Right cardiac atrium (tissue), 5 donors: ENCODE results near the gene SMIM17. TPM values are rescaled to one million over a fixed set of nuclear protein-coding genes. Genes with fewer than 3 reads are reported as not detected.

Experiments used
- ATAC-seq, 2 donors: fragments of 200-7000 bp; cut with Tn5 transposase; one replicate each; pipeline versions ENCODE4 v1.8.0 to v1.9.1; 2020; ENCODE audit warnings: moderate library complexity in 2 of 2, mild to moderate bottlenecking in 1 of 2
- DNase-seq, 3 donors: peaks; one replicate each; pipeline ENCODE4 v3.0.0-alpha.2; 2020
- H3K27ac ChIP-seq: one replicate; pipeline ENCODE4 v1.5.1; 2013; ENCODE audit warnings: mild to moderate bottlenecking, low read length, control low read depth, moderate library complexity
- H3K27me3 ChIP-seq: one replicate; pipeline ENCODE4 v1.6.1; 2013; ENCODE audit not compliant: control insufficient read depth, insufficient read depth
- H3K4me1 ChIP-seq: one replicate; pipeline ENCODE4 v1.6.1; 2013; ENCODE audit warnings: low read length; ENCODE audit not compliant: control insufficient read depth, insufficient read depth
- H3K4me3 ChIP-seq: one replicate; pipeline ENCODE4 v1.5.1; 2013; ENCODE audit warnings: low read length, control low read depth
- H3K9me3 ChIP-seq: one replicate; pipeline ENCODE4 v1.6.1; 2013; ENCODE audit warnings: low read length; ENCODE audit not compliant: control insufficient read depth
- WGBS: extraction: QIAGEN DNeasy Blood & Tissue Kit; methylation state at CpG from one replicate; pipeline ENCODE4 v1.1.7; 2013; 5-methylcytosine and 5-hydroxymethylcytosine counted together
- intact Hi-C, 4 donors: fragments of 100-400 bp; cut with DNase I; formaldehyde crosslinking; loops; one replicate each; pipeline versions ENCODE4 v1.11.0 to v1.14.0; 2022 to 2023
- long read RNA-seq, 4 donors: library from polyadenylated mRNA; unstranded; transcript quantifications; one replicate each; pipeline ENCODE4 v2.0.0, GENCODE V29; 2020 to 2021
- polyA plus RNA-seq: library from polyadenylated mRNA; stranded (reverse); fragments of 200-250 nt; gene quantifications from one replicate; pipeline ENCODE4 v1.2.3, GENCODE V29; 2013
- total RNA-seq, 4 donors: library from RNA; stranded (reverse); fragmentation: NEBNext Ultra II Directional; extraction: Animal tissue kit (Norgen Biotek cat#: 25700); gene quantifications; one replicate each; pipeline ENCODE4 v1.2.1, GENCODE V29; 2021
- donor health status: healthy with polysubstance abuse.
- donor health status: DM: no; HTN: yes; CAD: no.
- donor health status: DM: no; HTN: no; CAD: no.
- donor health status: DM: no; HTN: yes; CAD: no; lungs with severe emphysema.
- donor health status: DM: yes; HTN: yes; CAD: no.

The SMIM17 gene
- under 1 TPM in 2 of 4 donors, not detected in 2; 0.31 to 0.40 TPM for total RNA-seq
- polyA plus RNA-seq, result 0.18 TPM
- long read RNA-seq, donor 1, result 0 reads
- long read RNA-seq, donor 2, partial matches to known transcripts, result 0 of 1 reads
- long read RNA-seq, donor 2, other reads (novel, unspliced or antisense), result 1 of 1 reads
- long read RNA-seq, donor 3, partial matches to known transcripts, result 0 of 2 reads
- long read RNA-seq, donor 3, other reads (novel, unspliced or antisense), result 2 of 2 reads
- long read RNA-seq, donor 4, result 0 reads

DNA sequence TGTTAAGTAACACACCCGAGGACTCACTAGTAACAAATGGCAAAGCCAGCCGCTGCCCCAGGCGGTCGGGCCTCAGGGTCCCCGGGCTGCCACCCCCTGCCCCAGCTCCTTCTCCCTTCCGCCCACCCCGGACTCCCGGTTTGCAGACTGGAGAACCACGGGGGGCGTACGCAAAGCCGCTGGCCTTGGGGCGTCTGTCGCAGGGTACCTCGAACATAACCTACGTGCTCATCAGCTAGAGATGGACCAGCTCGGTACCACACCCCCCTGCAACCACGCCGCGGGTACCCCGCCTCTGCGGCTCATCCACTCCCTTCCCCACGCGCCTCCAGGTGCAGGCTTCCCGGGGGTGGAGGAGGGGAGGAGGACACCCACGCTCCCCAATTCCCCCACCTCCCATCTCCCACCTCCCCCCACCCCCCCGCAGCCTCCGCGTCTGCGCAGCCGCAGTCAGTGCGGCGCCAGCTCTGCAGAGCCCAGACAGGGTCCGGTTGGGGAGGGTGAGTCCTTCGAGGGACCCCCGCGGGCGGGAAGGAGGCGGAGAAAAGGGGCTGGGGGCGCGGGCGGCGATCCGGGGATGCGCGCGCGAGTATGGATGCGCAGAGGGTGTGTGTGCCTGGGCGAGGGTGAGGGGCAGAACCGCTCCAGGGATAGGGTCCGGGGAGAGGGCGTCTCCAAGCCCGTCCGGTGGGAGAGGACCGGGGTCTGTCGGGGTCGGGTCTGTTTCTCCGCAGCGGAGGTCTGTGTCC is at the start of gene SMIM17:
SMIM17 (plus strand) TSS at position 449 of the 749 bp plus-strand sequence. CDS start 2,509 bp downstream, outside the sequence.
- peaks cover 2% of the 10 kb centered on the region for H3K9me3 ChIP-seq
- DNase-seq, result no peak
- no peak for ATAC-seq
- no peak within 1 kb of the TSS for H3K4me3 ChIP-seq
- H3K4me1 ChIP-seq, result no peaks in the 10 kb centered on the region
- intact Hi-C loops, result no loop called here
- H3K27me3 ChIP-seq, result no peaks in the 10 kb centered on the region
- WGBS, result 9% methylated on average over 59 of the region's 60 CpGs
- no peak within 1 kb of the TSS for H3K27ac ChIP-seq

DNA sequence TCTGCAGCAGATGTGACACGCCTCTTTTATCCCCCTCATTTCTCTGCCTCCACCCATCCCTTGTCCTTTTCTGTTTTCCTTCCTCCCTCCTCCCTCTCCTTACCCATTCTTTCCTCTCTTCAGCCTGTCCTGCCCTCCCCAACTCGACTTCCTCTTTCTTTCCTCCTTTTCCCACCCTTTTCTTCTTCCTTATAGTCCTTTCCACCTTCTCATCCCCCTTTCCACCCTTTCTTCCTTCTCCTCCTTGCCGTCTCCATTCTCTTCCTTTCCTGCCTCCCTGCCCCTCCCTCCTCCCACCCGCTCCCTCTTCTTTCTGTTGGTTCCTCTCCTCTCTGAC is 48.5 kb upstream of the SMIM17 start:
- H3K27me3 ChIP-seq, result no peaks in the 10 kb centered on the region
- intact Hi-C loops, result no loop called here
- 65% methylated on average over 4 of the region's 4 CpGs for WGBS
- no peak overlapping the region for H3K27ac ChIP-seq
- ATAC-seq (no peak), DNase-seq (no peak)
- H3K4me3 ChIP-seq, result peak overlapping the region; percentile 82
- peaks cover 11% of the 10 kb centered on the region for H3K4me1 ChIP-seq
- no peaks in the 10 kb centered on the region for H3K9me3 ChIP-seq

DNA sequence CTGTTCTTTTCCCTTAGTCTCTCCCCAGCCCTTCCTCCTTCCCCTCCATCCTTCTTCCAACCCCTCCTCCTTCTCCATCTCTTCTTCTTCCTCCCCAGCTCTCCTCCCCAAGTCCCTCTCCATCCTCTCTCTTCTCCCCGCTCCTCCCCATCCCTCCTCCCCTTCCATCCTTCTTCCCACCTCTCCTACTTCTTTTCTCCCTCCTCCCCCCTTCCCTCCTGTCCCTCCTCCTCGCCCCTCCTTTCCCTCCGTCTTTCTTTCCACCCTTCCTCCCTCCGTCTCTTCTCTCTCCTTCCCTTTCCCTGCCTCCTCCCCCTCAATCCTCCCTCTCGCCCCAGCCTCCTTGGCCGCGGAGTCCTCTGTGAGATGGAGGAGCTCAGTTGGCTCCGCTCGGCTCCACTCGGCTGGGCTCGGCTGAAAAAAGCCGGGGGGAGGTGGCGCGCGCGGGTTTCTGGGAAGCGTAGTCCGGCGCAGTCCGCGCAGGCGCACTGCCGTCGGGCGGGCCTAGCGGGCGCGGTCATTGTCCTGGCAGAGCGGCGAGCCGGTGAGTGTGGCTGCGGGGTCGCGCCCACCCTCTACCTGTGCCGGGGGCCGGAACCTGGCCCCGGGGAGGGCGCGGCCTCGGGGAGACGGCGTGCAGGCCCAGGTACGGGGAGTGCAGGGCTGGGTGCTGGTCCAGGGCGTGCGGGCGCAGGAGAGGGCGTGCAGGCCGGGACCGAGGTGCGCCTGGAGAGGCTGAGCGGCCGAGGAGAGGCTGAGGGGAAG is 48.0 kb upstream of the SMIM17 start, which contains the start of gene ZNF71:
ZNF71 (plus strand) TSS at position 520 of the 765 bp plus-strand sequence. CDS start 6,257 bp downstream, outside the sequence.
- H3K9me3 ChIP-seq, result no peaks in the 10 kb centered on the region
- peak within 1 kb of the TSS; percentile 43 for H3K27ac ChIP-seq
- peak; percentile 98 to 99 for ATAC-seq
- peak; percentile 93 to 97 (median 97) for DNase-seq
- H3K4me1 ChIP-seq, result peaks cover 11% of the 10 kb centered on the region
- under 1% methylated on average over 52 of the region's 52 CpGs for whole genome bisulfite sequencing
- intact Hi-C loops, result no loop called here
- H3K4me3 ChIP-seq, result peak within 1 kb of the TSS; percentile 82
- no peaks in the 10 kb centered on the region for H3K27me3 ChIP-seq

DNA sequence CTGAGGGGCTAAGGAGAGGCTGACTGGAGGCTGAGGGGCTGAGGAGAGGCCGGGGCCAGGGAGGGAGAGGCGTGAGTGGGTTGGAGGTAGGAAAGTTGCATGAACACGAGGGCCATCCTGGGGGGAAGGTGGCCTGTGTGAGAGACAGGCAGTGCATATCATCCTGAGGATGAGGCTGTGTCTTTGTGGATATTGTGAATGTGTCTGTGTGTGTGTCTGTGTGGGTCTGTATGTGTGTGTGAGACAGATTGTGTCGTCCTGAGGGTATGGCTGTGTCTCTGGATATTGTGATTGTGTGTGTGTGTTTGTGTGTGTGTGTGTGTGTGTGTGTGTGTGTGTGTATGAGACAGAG is 47.4 kb upstream of the SMIM17 start:
- DNase-seq, result no peak
- H3K9me3 ChIP-seq, result no peaks in the 10 kb centered on the region
- 0% methylated on average over 4 of the region's 4 CpGs for WGBS
- intact Hi-C loops, result no loop called here
- H3K4me1 ChIP-seq, result peaks cover 11% of the 10 kb centered on the region
- peak overlapping the region; percentile 82 for H3K4me3 ChIP-seq
- peak in 1 of 2 donors; percentile 48 for ATAC-seq
- no peaks in the 10 kb centered on the region for H3K27me3 ChIP-seq
- peak overlapping the region; percentile 43 for H3K27ac ChIP-seq

DNA sequence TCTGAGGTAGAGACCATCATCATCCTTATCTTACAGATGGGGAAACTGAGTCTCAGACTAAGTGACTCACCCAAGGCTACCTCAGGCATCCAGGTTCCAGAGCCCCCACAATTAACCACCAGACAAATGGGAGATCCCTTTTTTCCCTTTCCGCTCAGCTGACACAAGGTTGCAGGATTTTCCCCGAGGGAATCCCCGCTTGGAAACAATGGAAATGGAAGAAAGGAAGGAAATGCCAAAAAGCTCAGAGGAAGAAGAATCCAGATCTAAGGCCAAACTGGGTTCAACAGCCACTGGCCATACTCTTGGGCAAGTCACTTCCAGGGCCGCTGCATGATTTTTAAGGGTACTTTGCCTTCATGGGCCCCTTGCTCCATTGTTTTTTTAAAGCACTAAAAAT is 46.3 kb upstream of the SMIM17 start:
- Histone ChIP-seq H3K27ac (no peak overlapping the region), H3K27me3 (no peaks in the 10 kb centered on the region), H3K4me1 (peaks cover 11% of the 10 kb centered on the region), H3K9me3 (no peaks in the 10 kb centered on the region), H3K4me3 (no peak overlapping the region)
- intact Hi-C loops, result no loop called here
- ATAC-seq, result no peak
- DNase-seq, result no peak
- 67% methylated on average over 4 of the region's 4 CpGs for WGBS

DNA sequence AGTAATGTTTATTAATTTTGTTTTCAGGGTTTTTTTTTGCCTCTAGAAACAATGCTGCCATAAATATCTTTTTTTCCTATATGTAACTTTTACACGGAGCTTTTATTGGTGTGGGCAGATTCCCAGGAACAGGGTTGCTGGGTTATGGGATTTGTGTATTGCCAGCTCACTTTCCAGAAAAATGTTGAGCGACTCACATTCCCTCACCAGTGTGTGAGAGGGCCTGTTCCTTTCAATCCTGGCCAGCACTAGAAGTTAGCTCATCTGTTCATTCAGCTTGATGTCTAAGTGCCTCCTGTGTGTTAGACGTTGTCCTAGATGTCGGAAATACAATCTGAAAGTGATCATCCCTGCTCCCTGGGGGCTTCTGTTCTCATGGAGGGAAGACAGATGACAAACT is 45.3 kb upstream of the SMIM17 start:
- H3K27ac ChIP-seq, result no peak overlapping the region
- peaks cover 11% of the 10 kb centered on the region for H3K4me1 ChIP-seq
- WGBS, result 84% methylated on average over 4 of the region's 4 CpGs
- intact Hi-C loops, result no loop called here
- DNase-seq (no peak), ATAC-seq (no peak)
- no peaks in the 10 kb centered on the region for H3K27me3 ChIP-seq
- no peaks in the 10 kb centered on the region for H3K9me3 ChIP-seq
- no peak overlapping the region for H3K4me3 ChIP-seq

DNA sequence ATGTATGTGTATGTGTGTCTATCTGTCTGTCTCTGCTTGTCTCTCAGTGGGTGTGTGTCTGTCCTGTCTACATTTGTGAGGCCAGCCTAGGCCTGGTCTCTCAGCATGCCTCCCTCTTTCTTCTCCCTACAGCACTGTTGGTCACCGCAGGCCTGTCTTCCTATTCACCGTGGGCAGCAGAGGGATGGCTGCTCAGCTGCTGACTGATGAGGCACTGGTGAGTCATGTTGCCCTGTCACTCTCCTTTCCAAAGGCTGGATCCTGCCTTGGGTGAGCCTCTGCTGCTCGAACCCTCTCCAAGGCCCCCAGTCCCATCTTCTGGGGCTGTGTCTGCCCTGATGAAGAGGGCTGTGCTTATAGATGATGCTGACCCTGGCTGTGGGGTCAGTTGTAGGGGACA is 41.6 kb upstream of the SMIM17 start:
- 97% methylated on average over 3 of the region's 3 CpGs for WGBS
- ATAC-seq (no peak), DNase-seq (no peak)
- intact Hi-C loops, result no loop called here
- Histone ChIP-seq H3K4me1 (peaks cover 5% of the 10 kb centered on the region), H3K4me3 (no peak overlapping the region), H3K27me3 (no peaks in the 10 kb centered on the region), H3K9me3 (peaks cover 4% of the 10 kb centered on the region), H3K27ac (no peak overlapping the region)

DNA sequence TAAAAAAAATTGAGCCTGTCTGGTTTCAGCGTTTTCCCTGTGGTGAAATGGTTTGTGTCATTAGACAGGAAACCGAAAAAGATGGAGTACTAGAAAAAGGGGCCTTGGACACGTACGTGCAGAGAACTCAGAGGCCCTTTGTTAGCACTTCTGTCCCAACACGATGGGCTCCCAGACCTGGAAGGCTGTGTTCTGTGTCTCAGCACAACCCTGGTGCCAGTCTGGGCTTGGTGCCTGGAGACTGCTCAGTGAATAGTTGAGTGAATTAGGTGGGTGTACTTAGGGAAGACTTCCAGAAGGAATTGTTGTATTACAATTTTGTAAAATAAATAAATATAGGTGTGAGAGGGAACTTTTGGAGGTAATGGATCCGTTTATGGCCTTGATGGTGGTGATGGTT is 39.1 kb upstream of the SMIM17 start:
- ATAC-seq (peak; percentile 48 to 57), DNase-seq (no peak)
- Histone ChIP-seq H3K4me1 (peaks cover 4% of the 10 kb centered on the region), H3K27ac (no peak overlapping the region), H3K27me3 (no peaks in the 10 kb centered on the region), H3K9me3 (peaks cover 4% of the 10 kb centered on the region), H3K4me3 (no peak overlapping the region)
- intact Hi-C loops, result no loop called here
- WGBS, result 76% methylated on average over 6 of the region's 6 CpGs

DNA sequence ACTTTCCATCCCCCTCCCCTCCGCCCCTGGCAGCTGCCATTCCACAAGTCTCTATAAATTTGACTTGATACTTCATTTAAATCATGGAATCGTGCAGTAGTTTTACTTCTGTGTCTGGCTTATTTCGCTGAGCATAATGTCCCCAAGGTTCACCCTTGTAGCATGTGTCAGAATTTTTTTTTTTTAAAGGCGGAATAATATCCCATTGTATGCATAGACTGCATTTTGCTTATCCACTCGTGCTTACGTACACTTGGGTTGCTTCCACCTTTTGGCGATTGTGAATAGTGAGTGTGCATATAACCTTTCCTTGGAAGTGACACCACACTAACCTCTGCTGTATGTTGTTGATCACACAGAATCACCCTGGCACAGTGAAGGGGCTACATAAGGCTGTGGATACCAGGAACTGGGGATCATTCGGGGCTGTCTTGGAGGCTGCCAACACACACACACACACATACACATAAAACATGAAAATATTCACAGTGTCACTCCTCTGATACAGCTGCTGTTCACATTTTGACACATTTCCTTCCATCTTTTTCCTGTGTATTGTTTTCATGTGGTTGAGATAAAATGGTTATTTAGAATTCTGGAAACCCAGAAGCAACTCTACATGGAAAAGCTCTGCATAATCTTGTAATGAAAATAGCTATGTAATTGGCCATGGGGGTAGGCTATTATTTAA is 34.5 kb upstream of the SMIM17 start:
- H3K9me3 ChIP-seq, result peaks cover 4% of the 10 kb centered on the region
- ATAC-seq (no peak), DNase-seq (no peak)
- H3K4me1 ChIP-seq, result peaks cover 2% of the 10 kb centered on the region
- intact Hi-C loops, result no loop called here
- no peak overlapping the region for H3K27ac ChIP-seq
- no peak overlapping the region for H3K4me3 ChIP-seq
- WGBS, result 79% methylated on average over 8 of the region's 8 CpGs
- no peaks in the 10 kb centered on the region for H3K27me3 ChIP-seq

DNA sequence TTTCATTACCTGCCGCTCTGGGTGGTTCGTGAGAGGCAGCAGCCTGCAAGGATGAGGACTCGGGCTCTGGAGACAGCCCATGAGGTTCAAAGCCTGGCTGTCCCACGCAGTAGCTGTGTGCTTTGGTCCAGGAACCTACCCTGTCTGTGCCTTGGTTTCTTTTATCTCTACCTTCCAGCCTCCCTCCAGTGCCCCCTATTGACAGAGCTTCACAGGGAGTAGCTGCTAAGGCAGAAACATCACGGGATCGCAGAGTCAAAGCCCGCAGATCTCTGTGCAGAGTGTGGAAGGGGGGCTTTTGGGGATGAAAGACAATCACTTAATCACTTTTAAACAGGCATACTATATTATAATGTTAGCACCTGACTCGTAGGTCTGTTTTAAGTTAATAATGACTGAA is 31.7 kb upstream of the SMIM17 start:
- intact Hi-C loops, result no loop called here
- H3K27ac ChIP-seq, result no peak overlapping the region
- H3K27me3 ChIP-seq, result no peaks in the 10 kb centered on the region
- DNase-seq (no peak), ATAC-seq (no peak)
- 81% methylated on average over 8 of the region's 8 CpGs for WGBS
- H3K9me3 ChIP-seq, result no peaks in the 10 kb centered on the region
- H3K4me1 ChIP-seq, result peaks cover 2% of the 10 kb centered on the region
- no peak overlapping the region for H3K4me3 ChIP-seq

DNA sequence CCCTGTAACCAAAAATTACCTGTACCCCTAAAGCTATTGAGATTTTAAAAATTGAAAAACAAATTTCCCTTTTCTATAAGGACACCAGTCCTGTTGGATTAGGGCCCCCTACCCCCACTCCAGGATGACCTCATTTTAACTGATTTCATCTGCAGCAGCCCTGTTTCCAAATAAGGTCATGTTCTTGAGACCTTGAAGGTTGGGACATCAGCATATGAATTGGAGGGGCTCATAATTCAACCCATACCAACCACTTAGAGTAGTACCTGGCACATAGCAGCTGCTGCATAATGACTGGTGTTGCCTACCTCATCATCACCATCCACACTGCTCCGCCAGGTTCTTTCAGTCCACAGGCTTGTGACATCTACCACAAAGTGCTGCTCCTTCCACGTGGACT is 30.2 kb upstream of the SMIM17 start:
- Histone ChIP-seq H3K4me1 (peaks cover 2% of the 10 kb centered on the region), H3K27me3 (no peaks in the 10 kb centered on the region), H3K27ac (no peak overlapping the region), H3K4me3 (no peak overlapping the region), H3K9me3 (no peaks in the 10 kb centered on the region)
- intact Hi-C loops, result no loop called here
- 95% methylated on average over 2 of the region's 2 CpGs for WGBS
- no peak for DNase-seq
- no peak for ATAC-seq
